ENCODE results near the gene RXYLT1.
"Not testable (repeated sequence)": the region's sequence is repeated elsewhere in the genome, so short reads cannot be mapped to it uniquely, and the experiment has no call there.

RXYLT1 gene

GRCh38 chr12:63804746-63805145 lies 25.0 kb downstream of the RXYLT1 start:
- DNase-seq: no peak

GRCh38 chr12:63805704-63806672 lies 26.3 kb downstream of the RXYLT1 start:
- DNase-seq: no peak

DNA sequence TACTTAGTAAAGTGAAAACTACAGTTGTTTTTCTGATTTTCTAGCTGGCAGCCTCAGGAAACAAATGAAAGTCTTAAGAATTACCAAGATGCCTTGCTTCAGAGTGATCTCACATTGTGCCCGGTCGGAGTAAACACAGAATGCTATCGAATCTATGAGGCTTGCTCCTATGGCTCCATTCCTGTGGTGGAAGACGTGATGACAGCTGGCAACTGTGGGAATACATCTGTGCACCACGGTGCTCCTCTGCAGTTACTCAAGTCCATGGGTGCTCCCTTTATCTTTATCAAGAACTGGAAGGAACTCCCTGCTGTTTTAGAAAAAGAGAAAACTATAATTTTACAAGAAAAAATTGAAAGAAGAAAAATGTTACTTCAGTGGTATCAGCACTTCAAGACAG lies 28.9 kb downstream of the RXYLT1 start:
- no peak for DNase-seq

GRCh38 chr12:63809566-63809965 lies 29.9 kb downstream of the RXYLT1 start:
- DNase-seq: no peak

DNA sequence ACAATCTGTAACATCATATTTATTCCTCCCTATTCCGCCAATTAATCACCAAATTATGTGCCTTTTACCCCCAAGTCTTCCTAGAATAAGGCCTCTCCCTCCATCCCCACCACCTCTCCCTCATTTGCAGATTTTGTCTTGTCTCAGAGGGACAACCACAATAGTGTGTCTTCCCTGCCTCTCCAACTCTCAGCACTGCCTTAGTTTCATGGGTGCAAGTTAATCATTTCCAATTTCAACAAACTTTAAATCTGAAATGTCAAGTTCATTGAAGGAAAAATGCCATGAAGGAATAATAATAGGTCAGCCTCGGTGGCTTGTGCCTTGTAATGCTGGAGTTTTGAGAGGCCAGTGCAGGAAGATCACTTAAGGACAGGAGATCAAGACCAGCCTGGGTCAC lies 31.6 kb downstream of the RXYLT1 start:
- DNase-seq: no peak

DNA sequence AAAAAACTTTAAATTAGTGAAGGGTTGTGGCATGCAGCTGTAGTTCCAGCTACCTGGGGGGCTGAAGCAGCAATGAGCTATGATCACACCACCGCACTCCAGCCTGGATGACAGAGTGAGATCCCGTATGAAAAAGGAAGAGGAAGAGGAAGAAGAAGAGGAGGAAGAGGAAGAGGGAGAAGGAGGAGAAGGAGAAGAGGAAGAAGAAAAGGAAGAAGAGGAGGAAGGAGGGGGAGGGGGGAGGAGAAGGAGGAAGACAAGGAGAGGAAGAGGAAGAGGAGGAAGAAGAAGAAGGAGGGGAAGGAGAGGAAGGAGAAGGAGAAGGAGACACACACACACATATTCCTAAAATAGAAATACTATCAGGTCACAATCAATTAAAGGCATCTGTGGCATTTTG lies 32.0 kb downstream of the RXYLT1 start:
- DNase-seq: no peak

- no peak for DNase-seq
Observed at GRCh38 chr12:63814146-63814772, 34.5 kb downstream of the RXYLT1 start.

DNA sequence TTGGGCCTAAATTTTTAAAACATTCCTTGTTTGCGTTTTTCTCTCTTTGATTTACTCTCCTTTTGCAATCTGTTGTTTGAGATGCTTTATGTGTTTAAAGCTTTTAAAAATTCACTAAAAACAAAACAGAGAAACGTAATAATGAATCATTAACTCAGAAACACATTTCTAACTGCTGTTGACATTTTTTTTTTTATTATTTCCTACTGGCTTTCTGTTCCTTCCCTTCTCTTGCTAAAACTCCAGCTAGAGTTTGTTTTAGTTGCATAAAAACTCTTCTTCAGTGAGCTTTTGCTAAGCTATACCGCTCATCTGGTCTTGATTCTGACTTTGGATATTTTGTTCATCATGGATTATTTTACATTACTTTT lies 35.8 kb downstream of the RXYLT1 start:
- DNase-seq: no peak

DNA sequence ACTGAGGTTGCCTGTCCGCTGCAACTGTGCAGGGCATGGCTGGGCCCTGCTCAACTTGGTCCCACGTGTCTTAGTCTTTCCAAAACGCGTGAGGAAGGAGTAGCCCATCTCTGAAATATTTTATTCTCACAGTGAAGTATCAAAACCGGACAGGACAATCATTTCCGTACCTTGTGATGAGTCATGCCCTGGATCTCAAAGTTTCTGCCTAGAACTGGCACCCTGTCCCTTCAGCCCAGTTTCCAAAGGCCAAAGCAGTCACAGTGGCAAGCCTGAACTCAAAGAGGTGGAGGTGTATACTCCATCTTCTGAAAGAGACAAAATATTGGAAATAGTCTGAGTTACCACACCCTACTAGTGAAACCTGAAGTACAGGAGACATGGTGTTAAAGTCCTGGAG lies 36.3 kb downstream of the RXYLT1 start:
- DNase-seq: no peak

GRCh38 chr12:63820427-63820826 lies 40.7 kb downstream of the RXYLT1 start:
- no peak for DNase-seq

DNA sequence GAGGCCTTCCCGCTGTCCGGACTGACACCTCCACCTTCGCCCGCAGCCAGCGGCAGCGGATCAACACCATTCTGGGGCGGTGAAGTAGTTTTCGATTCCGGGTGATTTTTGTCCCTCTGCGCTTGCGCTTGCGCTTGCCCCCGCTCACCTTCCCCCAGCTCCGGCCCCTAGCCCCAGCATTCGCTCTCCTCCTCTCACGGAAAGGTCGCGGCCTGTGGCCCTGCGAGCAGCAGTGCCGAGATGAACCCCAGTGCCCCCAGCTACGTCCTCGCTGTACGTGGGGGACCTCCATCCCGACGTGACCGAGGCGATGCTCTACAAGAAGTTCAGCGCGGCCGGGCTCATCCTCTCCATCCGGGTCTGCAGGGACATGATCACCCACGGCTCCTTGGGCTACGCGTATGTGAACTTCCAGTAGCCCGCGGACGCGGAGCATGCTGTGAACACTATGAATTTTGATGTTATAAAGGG lies 42.1 kb downstream of the RXYLT1 start:
- peak; percentile 9 for DNase-seq

GRCh38 chr12:63822352-63822751 lies 42.6 kb downstream of the RXYLT1 start:
- DNase-seq: no peak

DNA sequence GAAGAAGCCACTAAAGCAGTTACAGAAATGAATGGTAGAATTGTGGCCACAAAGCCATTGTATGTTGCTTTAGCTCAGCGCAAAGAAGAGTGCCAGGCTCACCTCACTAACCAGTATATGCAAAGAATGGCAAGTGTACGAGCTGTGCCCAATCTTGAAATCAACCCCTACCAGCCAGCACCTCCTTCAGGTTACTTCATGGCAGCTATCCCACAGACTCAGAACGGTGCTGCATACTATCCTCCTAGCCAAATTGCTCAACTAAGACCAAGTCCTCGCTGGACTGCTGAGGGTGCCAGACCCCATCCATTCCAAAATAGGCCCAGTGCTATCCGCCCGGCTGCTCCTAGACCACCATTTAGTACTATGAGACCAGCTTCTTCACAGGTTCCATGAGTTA lies 43.3 kb downstream of the RXYLT1 start:
- DNase-seq: no peak

- DNase-seq: peak; percentile 22
Observed at GRCh38 chr12:63826006-63826585, 46.4 kb downstream of the RXYLT1 start.

DNA sequence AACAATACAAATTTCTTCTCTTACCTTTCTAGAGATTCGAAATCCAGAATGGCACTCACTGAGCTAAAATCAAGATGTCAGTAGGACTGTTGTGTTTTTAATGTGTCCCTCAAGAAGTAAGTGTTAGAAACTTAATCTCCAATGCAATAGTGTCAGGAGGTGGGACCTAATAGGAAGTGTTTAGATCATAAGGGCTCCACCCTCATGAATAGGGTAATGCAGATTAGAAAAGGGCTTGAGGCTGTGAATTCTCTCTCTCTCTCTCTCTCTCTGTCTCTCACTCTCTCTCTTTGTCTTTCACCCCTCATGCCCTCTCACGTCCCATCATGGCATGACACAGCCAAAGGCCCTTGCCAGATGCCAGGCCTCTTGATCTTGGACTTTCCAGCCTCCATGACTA lies 49.2 kb downstream of the RXYLT1 start:
- no peak for DNase-seq

DNA sequence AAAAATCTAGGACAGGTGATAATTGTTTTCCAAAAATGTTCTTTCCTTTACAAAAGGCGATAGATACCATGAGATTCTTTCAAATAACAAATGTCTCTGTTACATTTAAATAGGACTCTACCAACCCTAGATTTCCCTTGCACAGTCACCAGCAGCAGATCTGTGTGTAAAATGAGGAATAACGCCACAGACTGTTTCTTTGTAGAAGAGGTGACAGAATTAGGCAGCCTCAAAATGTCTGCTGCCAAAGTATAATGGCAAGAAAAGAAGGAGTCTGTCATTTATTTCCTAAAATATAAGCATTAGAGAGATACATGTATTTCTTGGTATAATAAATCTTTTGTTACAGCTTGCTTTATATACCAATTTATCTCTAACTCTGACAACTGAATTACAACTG lies 56.3 kb downstream of the RXYLT1 start:
- DNase-seq: no peak

- DNase-seq: no peak
Observed at GRCh38 chr12:63836936-63837335, 57.2 kb downstream of the RXYLT1 start.

- no peak for DNase-seq
Observed at GRCh38 chr12:63838411-63838810, 58.7 kb downstream of the RXYLT1 start.

DNA sequence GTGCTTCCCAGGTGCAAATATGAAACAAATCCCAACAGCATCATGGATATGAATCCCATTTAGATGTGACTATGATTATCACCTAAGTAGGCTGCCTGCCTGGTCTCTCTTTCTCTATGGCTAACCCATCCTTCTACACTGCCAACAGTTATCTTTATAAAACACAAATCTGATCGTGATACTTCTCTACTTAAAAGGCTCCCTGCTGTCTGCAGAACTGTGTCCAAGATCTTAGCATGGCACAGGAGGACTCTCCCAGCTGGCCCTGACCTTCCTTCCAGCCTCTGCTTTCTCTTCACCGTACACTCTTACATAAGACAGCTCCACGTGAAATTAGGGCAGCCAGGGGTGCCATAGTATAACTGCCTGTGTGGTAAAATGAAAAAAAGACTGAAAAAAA lies 61.3 kb downstream of the RXYLT1 start:
- no peak for DNase-seq

GRCh38 chr12:63841571-63841970 lies 61.9 kb downstream of the RXYLT1 start:
- no peak for DNase-seq

DNA sequence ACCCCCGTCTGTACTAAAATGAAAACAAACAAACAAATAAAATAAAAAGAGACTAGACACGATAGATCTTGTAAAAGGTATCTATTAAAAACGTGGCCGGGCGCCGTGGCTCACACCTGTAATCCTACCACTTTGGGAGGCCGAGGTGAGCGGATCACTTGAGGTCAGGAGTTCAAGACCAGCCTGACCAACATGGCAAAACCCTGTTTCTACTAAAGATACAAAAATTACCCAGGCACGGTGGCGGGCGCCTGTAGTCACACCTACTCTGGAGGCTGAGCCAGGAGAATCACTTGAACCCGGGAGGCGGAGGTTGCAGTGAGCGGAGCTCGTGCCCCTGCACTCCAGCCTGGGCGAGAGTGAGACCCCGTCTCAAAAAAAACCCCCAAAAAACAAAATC lies 63.0 kb downstream of the RXYLT1 start:
- DNase-seq: not testable (repeated sequence)

DNA sequence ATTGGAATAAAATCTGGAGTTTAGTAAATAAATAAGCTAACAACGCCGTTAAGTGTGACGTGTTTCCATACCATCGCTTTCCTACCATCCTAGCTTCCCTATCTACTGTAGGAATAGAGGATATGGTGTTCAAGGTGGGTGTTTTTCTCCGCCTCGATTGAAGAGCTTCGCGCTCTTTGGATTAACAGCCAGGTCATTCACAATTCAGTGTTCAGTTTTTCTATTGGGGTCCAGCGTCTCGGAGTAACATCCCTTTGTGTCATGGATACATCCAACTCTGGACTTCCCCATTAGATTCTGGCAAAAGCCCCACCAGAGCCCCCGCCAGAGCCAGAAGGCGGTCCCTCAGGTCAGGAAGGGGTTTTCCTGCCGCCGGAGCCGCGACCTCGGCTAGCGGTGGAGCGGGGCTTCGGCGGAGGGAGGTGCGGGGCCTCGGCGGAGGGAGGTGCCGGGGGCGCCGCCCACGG lies 63.6 kb downstream of the RXYLT1 start:
- no peak for DNase-seq

DNA sequence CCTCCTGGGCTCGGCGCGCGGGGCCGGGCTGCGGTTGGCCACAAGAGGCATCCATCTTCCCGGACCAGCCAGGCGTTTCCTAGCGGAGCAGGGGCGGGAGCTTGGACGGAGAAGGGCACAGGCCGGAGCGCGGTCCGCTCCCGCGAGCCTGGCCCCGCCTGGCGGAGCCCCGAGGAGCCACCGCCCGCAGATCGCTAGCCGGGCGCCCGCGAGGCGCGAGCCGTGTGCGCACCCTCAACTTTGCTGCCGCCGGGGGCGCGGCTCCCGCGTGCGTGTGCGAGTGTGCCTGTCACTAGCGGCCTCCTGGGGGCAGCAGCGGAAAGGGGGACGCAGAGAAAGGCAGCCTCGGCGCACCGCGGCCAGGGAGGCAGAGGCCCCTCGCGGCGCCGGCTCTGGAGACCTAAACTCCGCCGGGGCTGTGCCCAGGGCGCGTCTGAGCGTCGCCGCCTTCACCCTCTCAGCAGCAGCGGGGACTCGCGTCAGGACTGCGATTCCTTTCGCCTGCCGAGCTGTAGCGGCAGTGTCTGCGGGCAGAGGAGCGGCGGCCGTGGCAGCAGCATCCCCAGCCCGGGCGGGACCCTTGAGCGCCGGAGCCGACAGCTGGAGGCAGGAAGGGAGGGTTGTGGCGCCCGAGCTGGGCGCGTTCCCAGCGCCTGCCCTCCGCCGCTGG lies 64.1 kb downstream of the RXYLT1 start:
- peak; percentile 80 for DNase-seq

Data from CD4-positive, alpha-beta T cell treated with Interleukin-12 subunit alpha and Interleukin-12 subunit beta, for 1 hour (primary cell).